WTC11 (cell line): ENCODE results near the gene LDLRAD4.

Source experiments
- ATF2 ChIP-seq: sonication (generic); formaldehyde crosslinking; IDR thresholded peaks from 2 replicates; pipeline ENCODE4 v1.8.1; 2022; ENCODE audit warnings: low read depth, missing genetic modification reagents, borderline replicate concordance
- ELF4 ChIP-seq: sonication (generic); formaldehyde crosslinking; IDR thresholded peaks from 2 replicates; pipeline ENCODE4 v1.8.1; 2022; ENCODE audit warnings: low read depth, mild to moderate bottlenecking, moderate library complexity, missing genetic modification reagents
- NFE2L1 ChIP-seq: sonication (generic); formaldehyde crosslinking; IDR thresholded peaks from 2 replicates; pipeline ENCODE4 v1.8.1; 2023; ENCODE audit warnings: missing genetic modification reagents
- NR1H2 ChIP-seq: sonication (generic); formaldehyde crosslinking; IDR thresholded peaks from 2 replicates; pipeline ENCODE4 v1.9.0; 2021; ENCODE audit warnings: mild to moderate bottlenecking, moderate library complexity, missing genetic modification reagents
- SMAD3 ChIP-seq: sonication (generic); formaldehyde crosslinking; IDR thresholded peaks from 2 replicates; pipeline ENCODE4 v1.8.0; 2022; ENCODE audit warnings: missing genetic modification reagents, mild to moderate bottlenecking, borderline replicate concordance
- ZNF138 ChIP-seq: sonication (generic); formaldehyde crosslinking; conservative IDR thresholded peaks from 2 replicates; pipeline ENCODE4 v1.8.1; 2022; ENCODE audit warnings: mild to moderate bottlenecking, moderate library complexity, missing genetic modification reagents
- ZNF263 ChIP-seq: sonication (generic); formaldehyde crosslinking; IDR thresholded peaks from 2 replicates; pipeline ENCODE4 v1.8.1; 2022; ENCODE audit warnings: low read depth, mild to moderate bottlenecking, moderate library complexity, missing genetic modification reagents
- ZNF317 ChIP-seq: sonication (generic); formaldehyde crosslinking; IDR thresholded peaks from 2 replicates; pipeline ENCODE4 v1.8.1; 2023; ENCODE audit warnings: low read depth, mild to moderate bottlenecking, moderate library complexity, missing genetic modification reagents, borderline replicate concordance
- TF ChIP-seq, protein P1 (sequence below): fragments of 200-600 bp; IDR thresholded peaks from 2 replicates; pipeline ENCODE4 v1.8.0; 2022; ENCODE audit warnings: antibody characterized with exemption
- TF ChIP-seq, protein P2 (sequence below): sonication (generic); formaldehyde crosslinking; IDR thresholded peaks from 2 replicates; pipeline ENCODE4 v1.8.0; 2022; ENCODE audit warnings: mild to moderate bottlenecking, missing genetic modification reagents
- TF ChIP-seq, protein P3 (sequence below): sonication (generic); formaldehyde crosslinking; IDR thresholded peaks from 2 replicates; pipeline ENCODE4 v1.8.1; 2023; ENCODE audit warnings: mild to moderate bottlenecking, missing genetic modification reagents, moderate library complexity
- TF ChIP-seq, protein P4 (sequence below): sonication (generic); formaldehyde crosslinking; IDR thresholded peaks from 2 replicates; pipeline ENCODE4 v1.8.1; 2022; ENCODE audit warnings: missing genetic modification reagents, borderline replicate concordance
- TF ChIP-seq, protein P5 (sequence below): sonication (generic); formaldehyde crosslinking; IDR thresholded peaks from 2 replicates; pipeline ENCODE4 v1.8.1; 2022; ENCODE audit warnings: mild to moderate bottlenecking, moderate library complexity, missing genetic modification reagents
- TF ChIP-seq, protein P6 (sequence below): fragments of 250-450 bp; sonication (Bioruptor Pico); IDR thresholded peaks from 2 replicates; pipeline ENCODE4 v1.9.0; 2021; ENCODE audit warnings: mild to moderate bottlenecking

GRCh38 chr18:13452871-13453680 lies 234.5 kb downstream of the LDLRAD4 start:
- TF ChIP-seq, protein P1, sequence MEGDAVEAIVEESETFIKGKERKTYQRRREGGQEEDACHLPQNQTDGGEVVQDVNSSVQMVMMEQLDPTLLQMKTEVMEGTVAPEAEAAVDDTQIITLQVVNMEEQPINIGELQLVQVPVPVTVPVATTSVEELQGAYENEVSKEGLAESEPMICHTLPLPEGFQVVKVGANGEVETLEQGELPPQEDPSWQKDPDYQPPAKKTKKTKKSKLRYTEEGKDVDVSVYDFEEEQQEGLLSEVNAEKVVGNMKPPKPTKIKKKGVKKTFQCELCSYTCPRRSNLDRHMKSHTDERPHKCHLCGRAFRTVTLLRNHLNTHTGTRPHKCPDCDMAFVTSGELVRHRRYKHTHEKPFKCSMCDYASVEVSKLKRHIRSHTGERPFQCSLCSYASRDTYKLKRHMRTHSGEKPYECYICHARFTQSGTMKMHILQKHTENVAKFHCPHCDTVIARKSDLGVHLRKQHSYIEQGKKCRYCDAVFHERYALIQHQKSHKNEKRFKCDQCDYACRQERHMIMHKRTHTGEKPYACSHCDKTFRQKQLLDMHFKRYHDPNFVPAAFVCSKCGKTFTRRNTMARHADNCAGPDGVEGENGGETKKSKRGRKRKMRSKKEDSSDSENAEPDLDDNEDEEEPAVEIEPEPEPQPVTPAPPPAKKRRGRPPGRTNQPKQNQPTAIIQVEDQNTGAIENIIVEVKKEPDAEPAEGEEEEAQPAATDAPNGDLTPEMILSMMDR = no peak
- TF ChIP-seq, protein P2, sequence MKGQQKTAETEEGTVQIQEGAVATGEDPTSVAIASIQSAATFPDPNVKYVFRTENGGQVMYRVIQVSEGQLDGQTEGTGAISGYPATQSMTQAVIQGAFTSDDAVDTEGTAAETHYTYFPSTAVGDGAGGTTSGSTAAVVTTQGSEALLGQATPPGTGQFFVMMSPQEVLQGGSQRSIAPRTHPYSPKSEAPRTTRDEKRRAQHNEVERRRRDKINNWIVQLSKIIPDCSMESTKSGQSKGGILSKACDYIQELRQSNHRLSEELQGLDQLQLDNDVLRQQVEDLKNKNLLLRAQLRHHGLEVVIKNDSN (CRISPR knock-in tag) = no peak
- TF ChIP-seq, protein P3, sequence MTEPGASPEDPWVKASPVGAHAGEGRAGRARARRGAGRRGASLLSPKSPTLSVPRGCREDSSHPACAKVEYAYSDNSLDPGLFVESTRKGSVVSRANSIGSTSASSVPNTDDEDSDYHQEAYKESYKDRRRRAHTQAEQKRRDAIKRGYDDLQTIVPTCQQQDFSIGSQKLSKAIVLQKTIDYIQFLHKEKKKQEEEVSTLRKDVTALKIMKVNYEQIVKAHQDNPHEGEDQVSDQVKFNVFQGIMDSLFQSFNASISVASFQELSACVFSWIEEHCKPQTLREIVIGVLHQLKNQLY (CRISPR knock-in tag) = no peak
- TF ChIP-seq SMAD3 = no peak
- no peak for TF ChIP-seq ZNF138 (CRISPR knock-in tag)
- no peak for TF ChIP-seq ATF2 (CRISPR knock-in tag)
- TF ChIP-seq, protein P4, sequence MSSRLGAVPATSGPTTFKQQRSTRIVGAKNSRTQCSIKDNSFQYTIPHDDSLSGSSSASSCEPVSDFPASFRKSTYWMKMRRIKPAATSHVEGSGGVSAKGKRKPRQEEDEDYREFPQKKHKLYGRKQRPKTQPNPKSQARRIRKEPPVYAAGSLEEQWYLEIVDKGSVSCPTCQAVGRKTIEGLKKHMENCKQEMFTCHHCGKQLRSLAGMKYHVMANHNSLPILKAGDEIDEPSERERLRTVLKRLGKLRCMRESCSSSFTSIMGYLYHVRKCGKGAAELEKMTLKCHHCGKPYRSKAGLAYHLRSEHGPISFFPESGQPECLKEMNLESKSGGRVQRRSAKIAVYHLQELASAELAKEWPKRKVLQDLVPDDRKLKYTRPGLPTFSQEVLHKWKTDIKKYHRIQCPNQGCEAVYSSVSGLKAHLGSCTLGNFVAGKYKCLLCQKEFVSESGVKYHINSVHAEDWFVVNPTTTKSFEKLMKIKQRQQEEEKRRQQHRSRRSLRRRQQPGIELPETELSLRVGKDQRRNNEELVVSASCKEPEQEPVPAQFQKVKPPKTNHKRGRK (CRISPR knock-in tag) = no peak
- TF ChIP-seq ZNF317 (CRISPR knock-in tag) = no peak
- TF ChIP-seq NFE2L1 (CRISPR knock-in tag) = no peak
- no peak; the same call in 1 of the 2 replicates for TF ChIP-seq ZNF263 (CRISPR knock-in tag)
- TF ChIP-seq, protein P5, sequence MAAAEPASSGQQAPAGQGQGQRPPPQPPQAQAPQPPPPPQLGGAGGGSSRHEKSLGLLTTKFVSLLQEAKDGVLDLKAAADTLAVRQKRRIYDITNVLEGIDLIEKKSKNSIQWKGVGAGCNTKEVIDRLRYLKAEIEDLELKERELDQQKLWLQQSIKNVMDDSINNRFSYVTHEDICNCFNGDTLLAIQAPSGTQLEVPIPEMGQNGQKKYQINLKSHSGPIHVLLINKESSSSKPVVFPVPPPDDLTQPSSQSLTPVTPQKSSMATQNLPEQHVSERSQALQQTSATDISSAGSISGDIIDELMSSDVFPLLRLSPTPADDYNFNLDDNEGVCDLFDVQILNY (CRISPR knock-in tag) = no peak
- TF ChIP-seq NR1H2 (CRISPR knock-in tag) = no peak
- TF ChIP-seq, protein P6, sequence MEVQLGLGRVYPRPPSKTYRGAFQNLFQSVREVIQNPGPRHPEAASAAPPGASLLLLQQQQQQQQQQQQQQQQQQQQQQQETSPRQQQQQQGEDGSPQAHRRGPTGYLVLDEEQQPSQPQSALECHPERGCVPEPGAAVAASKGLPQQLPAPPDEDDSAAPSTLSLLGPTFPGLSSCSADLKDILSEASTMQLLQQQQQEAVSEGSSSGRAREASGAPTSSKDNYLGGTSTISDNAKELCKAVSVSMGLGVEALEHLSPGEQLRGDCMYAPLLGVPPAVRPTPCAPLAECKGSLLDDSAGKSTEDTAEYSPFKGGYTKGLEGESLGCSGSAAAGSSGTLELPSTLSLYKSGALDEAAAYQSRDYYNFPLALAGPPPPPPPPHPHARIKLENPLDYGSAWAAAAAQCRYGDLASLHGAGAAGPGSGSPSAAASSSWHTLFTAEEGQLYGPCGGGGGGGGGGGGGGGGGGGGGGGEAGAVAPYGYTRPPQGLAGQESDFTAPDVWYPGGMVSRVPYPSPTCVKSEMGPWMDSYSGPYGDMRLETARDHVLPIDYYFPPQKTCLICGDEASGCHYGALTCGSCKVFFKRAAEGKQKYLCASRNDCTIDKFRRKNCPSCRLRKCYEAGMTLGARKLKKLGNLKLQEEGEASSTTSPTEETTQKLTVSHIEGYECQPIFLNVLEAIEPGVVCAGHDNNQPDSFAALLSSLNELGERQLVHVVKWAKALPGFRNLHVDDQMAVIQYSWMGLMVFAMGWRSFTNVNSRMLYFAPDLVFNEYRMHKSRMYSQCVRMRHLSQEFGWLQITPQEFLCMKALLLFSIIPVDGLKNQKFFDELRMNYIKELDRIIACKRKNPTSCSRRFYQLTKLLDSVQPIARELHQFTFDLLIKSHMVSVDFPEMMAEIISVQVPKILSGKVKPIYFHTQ (CRISPR knock-in tag) = no peak
- TF ChIP-seq ELF4 (CRISPR knock-in tag) = no peak
